Right atrium auricular region (tissue), 2 donors: ENCODE results near the gene ASTN2. TPM values are rescaled to one million over a fixed set of nuclear protein-coding genes. Genes with fewer than 3 reads are reported as not detected.

ENCODE experiments used
- DNase-seq: peaks from one replicate; pipeline ENCODE4 v3.0.0-alpha.2; 2019; ENCODE audit warnings: low spot score
- H3K27ac ChIP-seq, 2 donors: fragments of 200-600 bp; sonication (generic); 1 replicate in 1 of 2; 2 replicates in 1 of 2; pipeline ENCODE4 v1.5.1; 2016 to 2019
- H3K27me3 ChIP-seq, 2 donors: fragments of 200-600 bp; sonication (generic); one replicate each; pipeline versions ENCODE4 v1.5.1 to v1.6.0; 2017 to 2019
- H3K36me3 ChIP-seq: fragments of 200-600 bp; sonication (generic); one replicate; pipeline ENCODE4 v1.5.1; 2016
- H3K4me1 ChIP-seq, 2 donors: fragments of 200-600 bp; sonication (generic); one replicate each; pipeline versions ENCODE4 v1.5.1 to v1.6.0; 2017 to 2019
- H3K4me3 ChIP-seq, 2 donors: fragments of 200-600 bp; sonication (generic); 1 replicate in 1 of 2; 2 replicates in 1 of 2; pipeline ENCODE4 v1.5.1; 2017 to 2019; ENCODE audit warnings: mild to moderate bottlenecking in 1 of 2, moderate library complexity in 1 of 2
- H3K9me3 ChIP-seq, 2 donors: fragments of 200-600 bp; sonication (generic); one replicate each; pipeline ENCODE4 v1.5.1; 2019
- CTCF ChIP-seq, 2 donors: fragments of 200-600 bp; sonication (generic); IDR thresholded peaks; one replicate each; pipeline ENCODE4 v1.5.1; 2019; ENCODE audit warnings: antibody characterized with exemption in 2 of 2
- total RNA-seq, 2 donors: library from RNA; depleted of rRNA; stranded (reverse); fragments of >200 nt; gene quantifications; one replicate each; pipeline ENCODE4 v1.1.0, GENCODE V29; 2016

Gene ASTN2
- total RNA-seq, 2 donors from 2014 or later, result 11.1 to 32.2 TPM

GRCh38 chr9:116873937-116874914, 540.6 kb downstream of the ASTN2 start:
- TF ChIP-seq CTCF (IDR thresholded peaks at IDR 0.05), result no peak
- DNase-seq, result no peak
- Histone ChIP-seq H3K4me3 (no peak overlapping the region), H3K27me3 (no peaks in the 10 kb centered on the region), H3K27ac (no peak overlapping the region), H3K9me3 (peaks cover 0 to 29% of the 10 kb centered on the region in 2 donors), H3K36me3 (no peaks in the 10 kb centered on the region), H3K4me1 (no peaks in the 10 kb centered on the region)

GRCh38 chr9:116873491-116873890, 541.4 kb downstream of the ASTN2 start:
- Histone ChIP-seq H3K36me3 (no peaks in the 10 kb centered on the region), H3K27ac (no peak overlapping the region), H3K4me3 (no peak overlapping the region), H3K9me3 (peaks cover 0 to 29% of the 10 kb centered on the region in 2 donors), H3K27me3 (no peaks in the 10 kb centered on the region), H3K4me1 (no peaks in the 10 kb centered on the region)
- DNase-seq, result no peak
- TF ChIP-seq CTCF (IDR thresholded peaks at IDR 0.05), result no peak

GRCh38 chr9:116870566-116870965, 544.3 kb downstream of the ASTN2 start:
- Histone ChIP-seq H3K4me1 (no peaks in the 10 kb centered on the region), H3K9me3 (peaks cover 0 to 3% of the 10 kb centered on the region in 2 donors), H3K4me3 (no peak overlapping the region), H3K27me3 (no peaks in the 10 kb centered on the region), H3K27ac (no peak overlapping the region), H3K36me3 (no peaks in the 10 kb centered on the region)
- TF ChIP-seq CTCF (IDR thresholded peaks at IDR 0.05), result no peak
- no peak for DNase-seq

GRCh38 chr9:116868201-116868600, 546.7 kb downstream of the ASTN2 start:
- Histone ChIP-seq H3K4me3 (no peak overlapping the region), H3K4me1 (no peaks in the 10 kb centered on the region), H3K27ac (no peak overlapping the region), H3K9me3 (no peaks in the 10 kb centered on the region), H3K36me3 (no peaks in the 10 kb centered on the region), H3K27me3 (no peaks in the 10 kb centered on the region)
- DNase-seq, result no peak
- TF ChIP-seq CTCF (IDR thresholded peaks at IDR 0.05), result no peak

GRCh38 chr9:116861321-116861720, 553.5 kb downstream of the ASTN2 start:
- Histone ChIP-seq H3K4me3 (no peak overlapping the region), H3K27me3 (no peaks in the 10 kb centered on the region), H3K4me1 (no peaks in the 10 kb centered on the region), H3K9me3 (no peaks in the 10 kb centered on the region), H3K36me3 (no peaks in the 10 kb centered on the region), H3K27ac (no peak overlapping the region)
- DNase-seq, result no peak
- TF ChIP-seq CTCF (IDR thresholded peaks at IDR 0.05), result no peak
